PC-9 (cell line): ENCODE results near the gene ZFPM1. TPM values are rescaled to one million over a fixed set of nuclear protein-coding genes. Genes with fewer than 3 reads are reported as not detected.

Experiments used
- BruUV-seq: library from RNA; stranded (reverse); fragments of 400-500 nt; replicated peaks from 2 replicates; lab custom pipeline; 2021; lab: Mats Ljungman, UMichigan
- CTCF ChIA-PET: fragments of 300-600 bp; sonication (Branson Sonifier 250); formaldehyde crosslinking; loops from one replicate; lab custom pipeline; 2022; ENCODE audit warnings: antibody characterized with exemption; lab: Charles Lee
- POLR2A ChIA-PET: fragments of 300-600 bp; sonication (Branson Sonifier 250); formaldehyde crosslinking; loops from one replicate; lab custom pipeline; 2022; ENCODE audit warnings: antibody characterized with exemption; ENCODE audit not compliant: unreplicated experiment; lab: Charles Lee
- DNase-seq, 2 experiments: peaks; one replicate each; pipeline versions ENCODE4 v3.0.0 to v3.0.0-alpha.2; 2015 to 2022; ENCODE audit warnings: mixed read lengths in 1 of 2
- H2AFZ ChIP-seq: fragments of 200-600 bp; sonication (generic); 2 replicates; pipeline ENCODE4 v1.8.1; 2017; ENCODE audit warnings: antibody characterized with exemption
- H3F3A ChIP-seq: fragments of 200-600 bp; sonication (generic); 2 replicates; pipeline ENCODE4 v1.8.1; 2017; ENCODE audit warnings: antibody characterized with exemption, mild to moderate bottlenecking, low read depth; ENCODE audit not compliant: insufficient read depth
- H3K27ac ChIP-seq: fragments of 200-600 bp; sonication (generic); 2 replicates; pipeline ENCODE4 v1.6.1; 2016; ENCODE audit warnings: mixed run types
- H3K27me3 ChIP-seq: fragments of 200-600 bp; sonication (generic); 2 replicates; pipeline ENCODE4 v1.6.1; 2016; ENCODE audit warnings: low read depth, mixed run types; ENCODE audit not compliant: insufficient read depth
- H3K36me3 ChIP-seq: fragments of 200-600 bp; sonication (generic); 2 replicates; pipeline ENCODE4 v1.6.1; 2016; ENCODE audit warnings: low read depth, mixed run types
- H3K4me1 ChIP-seq: fragments of 200-600 bp; sonication (generic); replicated peaks from 2 replicates; pipeline ENCODE4 v1.6.1; 2016; ENCODE audit warnings: mixed run types; ENCODE audit not compliant: insufficient read depth
- H3K4me2 ChIP-seq: fragments of 200-600 bp; sonication (generic); 2 replicates; pipeline ENCODE4 v1.6.1; 2017; ENCODE audit warnings: mixed run types
- H3K4me3 ChIP-seq: fragments of 200-600 bp; sonication (generic); 2 replicates; pipeline ENCODE4 v1.6.1; 2016; ENCODE audit warnings: mixed run types
- H3K79me2 ChIP-seq: fragments of 200-600 bp; sonication (generic); 2 replicates; pipeline ENCODE4 v1.6.1; 2017; ENCODE audit warnings: low read depth, mixed run types
- H3K9me2 ChIP-seq: fragments of 200-600 bp; sonication (generic); 2 replicates; pipeline ENCODE4 v1.8.1; 2017; ENCODE audit warnings: mild to moderate bottlenecking; ENCODE audit not compliant: insufficient read depth
- H3K9me3 ChIP-seq: fragments of 200-600 bp; sonication (generic); 2 replicates; pipeline ENCODE4 v1.8.1; 2016; ENCODE audit warnings: low read depth; ENCODE audit not compliant: insufficient read depth
- H4K20me1 ChIP-seq: fragments of 200-600 bp; sonication (generic); 2 replicates; pipeline ENCODE4 v1.8.1; 2017; ENCODE audit not compliant: insufficient read depth
- EZH2 ChIP-seq: fragments of 200-600 bp; sonication (generic); IDR thresholded peaks from 2 replicates; pipeline ENCODE4 v1.8.0; 2017; ENCODE audit warnings: antibody characterized with exemption, low read depth
- intact Hi-C: fragments of 100-400 bp; cut with micrococcal nuclease; formaldehyde crosslinking; loops from one replicate; pipeline ENCODE4 v1.10.0; 2022; ENCODE audit not compliant: unreplicated experiment
- total RNA-seq: library from RNA; stranded (reverse); gene quantifications from 2 replicates; pipeline ENCODE4 v1.2.3, GENCODE V29; 2021
- TF ChIP-seq, protein P1 (sequence below): fragments of 200-600 bp; sonication (generic); conservative IDR thresholded peaks from 2 replicates; pipeline ENCODE4 v1.6.1; 2017; ENCODE audit warnings: mixed run types, antibody characterized with exemption, mild to moderate bottlenecking, moderate library complexity

Gene ZFPM1
- total RNA-seq, 1 experiment from 2014 or later = 19.7 TPM

GRCh38 chr16:88464447-88465318 is 11.6 kb downstream of the ZFPM1 start:
- Histone ChIP-seq H3K4me1 (no peaks in the 10 kb centered on the region), H3F3A (no peaks in the 10 kb centered on the region), H3K9me3 (no peaks in the 10 kb centered on the region), H3K27ac (no peak overlapping the region), H3K79me2 (0 out of 2 replicates have a peak, but pooled peaks cover 4% of the 10 kb centered on the region), H3K4me2 (no peak overlapping the region), H3K4me3 (no peak overlapping the region), H2AFZ (no peak overlapping the region), H3K36me3 (no peaks in the 10 kb centered on the region), H4K20me1 (peaks cover 14% of the 10 kb centered on the region), H3K9me2 (no peaks in the 10 kb centered on the region), H3K27me3 (no peaks in the 10 kb centered on the region)
- no peak for DNase-seq
- ChIA-PET CTCF (interaction anchor here (0.6 kb wide), 1 partner anchor 9 kb away, joined by 7 read pairs; no protein-coding TSS in a partner anchor), POLR2A (interaction anchor here (0.5 kb wide), 1 partner anchor 12 kb away, joined by 11 read pairs; no protein-coding TSS in a partner anchor)
- TF ChIP-seq EZH2 = no peak
- TF ChIP-seq, protein P1, sequence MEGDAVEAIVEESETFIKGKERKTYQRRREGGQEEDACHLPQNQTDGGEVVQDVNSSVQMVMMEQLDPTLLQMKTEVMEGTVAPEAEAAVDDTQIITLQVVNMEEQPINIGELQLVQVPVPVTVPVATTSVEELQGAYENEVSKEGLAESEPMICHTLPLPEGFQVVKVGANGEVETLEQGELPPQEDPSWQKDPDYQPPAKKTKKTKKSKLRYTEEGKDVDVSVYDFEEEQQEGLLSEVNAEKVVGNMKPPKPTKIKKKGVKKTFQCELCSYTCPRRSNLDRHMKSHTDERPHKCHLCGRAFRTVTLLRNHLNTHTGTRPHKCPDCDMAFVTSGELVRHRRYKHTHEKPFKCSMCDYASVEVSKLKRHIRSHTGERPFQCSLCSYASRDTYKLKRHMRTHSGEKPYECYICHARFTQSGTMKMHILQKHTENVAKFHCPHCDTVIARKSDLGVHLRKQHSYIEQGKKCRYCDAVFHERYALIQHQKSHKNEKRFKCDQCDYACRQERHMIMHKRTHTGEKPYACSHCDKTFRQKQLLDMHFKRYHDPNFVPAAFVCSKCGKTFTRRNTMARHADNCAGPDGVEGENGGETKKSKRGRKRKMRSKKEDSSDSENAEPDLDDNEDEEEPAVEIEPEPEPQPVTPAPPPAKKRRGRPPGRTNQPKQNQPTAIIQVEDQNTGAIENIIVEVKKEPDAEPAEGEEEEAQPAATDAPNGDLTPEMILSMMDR = no peak
- BruUV-seq = no TSS peak
- intact Hi-C loops = no loop called here

- DNase-seq = no peak
- no peaks in the 10 kb centered on the region for H3K79me2 ChIP-seq
- TF ChIP-seq, protein P1 = no peak
- no peak for TF ChIP-seq EZH2
- no peaks in the 10 kb centered on the region for H3K36me3 ChIP-seq
- POLR2A ChIA-PET = no interaction called here
- intact Hi-C loops = no loop called here
- H3K27ac ChIP-seq = no peak overlapping the region
- H3K9me2 ChIP-seq = no peaks in the 10 kb centered on the region
- no peak overlapping the region for H3K4me2 ChIP-seq
- CTCF ChIA-PET = no interaction called here
- no TSS peak for BruUV-seq
- no peaks in the 10 kb centered on the region for H3K9me3 ChIP-seq
- no peaks in the 10 kb centered on the region for H3F3A ChIP-seq
- no peaks in the 10 kb centered on the region for H3K27me3 ChIP-seq
- H2AFZ ChIP-seq = no peak overlapping the region
- H3K4me1 ChIP-seq = no peaks in the 10 kb centered on the region
- peaks cover 14% of the 10 kb centered on the region for H4K20me1 ChIP-seq
- no peak overlapping the region for H3K4me3 ChIP-seq
Observed at GRCh38 chr16:88465387-88465983, 12.4 kb downstream of the ZFPM1 start.

- DNase-seq = no peak
- intact Hi-C loops = no loop called here
- POLR2A ChIA-PET = no interaction called here
- no peaks in the 10 kb centered on the region for H3K4me1 ChIP-seq
- H3K27ac ChIP-seq = no peak overlapping the region
- H3K9me2 ChIP-seq = no peaks in the 10 kb centered on the region
- no peaks in the 10 kb centered on the region for H3K79me2 ChIP-seq
- no peak overlapping the region for H3K4me2 ChIP-seq
- no TSS peak for BruUV-seq
- H3K36me3 ChIP-seq = no peaks in the 10 kb centered on the region
- no peak overlapping the region for H3K4me3 ChIP-seq
- no peak for TF ChIP-seq EZH2
- TF ChIP-seq, protein P1 = no peak
- H2AFZ ChIP-seq = no peak overlapping the region
- H3K27me3 ChIP-seq = no peaks in the 10 kb centered on the region
- H3K9me3 ChIP-seq = no peaks in the 10 kb centered on the region
- H3F3A ChIP-seq = no peaks in the 10 kb centered on the region
- CTCF ChIA-PET = no interaction called here
- peaks cover 14% of the 10 kb centered on the region for H4K20me1 ChIP-seq
Observed at GRCh38 chr16:88466175-88466862, 13.2 kb downstream of the ZFPM1 start.
